ENCODE measurements around the gene BTN2A1. TPM values are rescaled to one million over a fixed set of nuclear protein-coding genes. Genes with fewer than 3 reads are reported as not detected.
A peak's percentile ranks its signal among the peaks of the same experiment; 100 is the strongest.

The BTN2A1 gene
- total and polyA plus RNA-seq, 7 donors = 4.4 to 25.5 (median 18.2) TPM

- WGBS, 2 donors = 54 to 64% methylated on average over 2 of the region's 2 CpGs
- no peak for DNase-seq
- H3K27me3 ChIP-seq = peaks cover 0 to 44% (median 17%) of the 10 kb centered on the region in 3 donors
Measured at GRCh38 chr6:26500102-26500501, 42.3 kb downstream of the BTN2A1 start, which contains the start of gene BTN1A1. TSS of gene BTN1A1 (plus strand) at chr6:26500303. CDS start at chr6:26501287, 984 bp downstream.

GRCh38 chr6:26501482-26501986 is 43.8 kb downstream of the BTN2A1 start:
- intact Hi-C loops (cut with DNase I) = no loop called here
- H3K9me3 ChIP-seq = no peaks in the 10 kb centered on the region
- 6 to 8% methylated on average over 49 of the region's 49 CpGs for WGBS, 2 donors
- peak overlapping the region in 3 of 4 donors; percentile 28 to 36 (median 32) for H3K4me3 ChIP-seq
- no peaks in the 10 kb centered on the region for H3K36me3 ChIP-seq
- peaks cover 0 to 44% (median 17%) of the 10 kb centered on the region in 3 donors for H3K27me3 ChIP-seq
- no peak overlapping the region for H3K27ac ChIP-seq
- H3K4me1 ChIP-seq = peaks cover 0 to 12% (median 11%) of the 10 kb centered on the region in 4 donors
- TF ChIP-seq POLR2AphosphoS5 (IDR thresholded peaks at IDR 0.05) (peak in 2 of 4 donors; percentile 16 to 39), POLR2A (IDR thresholded peaks at IDR 0.05) (no peak), EP300 (IDR thresholded peaks at IDR 0.05) (no peak), CTCF (IDR thresholded peaks at IDR 0.05) (no peak)
- peak; percentile 64 for DNase-seq

More at GRCh38 chr6:26500102-26500501, 42.3 kb downstream of the BTN2A1 start, which contains the start of gene BTN1A1:
- Histone ChIP-seq H3K36me3 (no peaks in the 10 kb centered on the region), H3K4me3 (no peak within 1 kb of the TSS), H3K4me1 (peaks cover 0 to 12% (median 11%) of the 10 kb centered on the region in 4 donors), H3K27ac (no peak within 1 kb of the TSS), H3K9me3 (no peaks in the 10 kb centered on the region)
- TF ChIP-seq CTCF (IDR thresholded peaks at IDR 0.05) (no peak), EP300 (IDR thresholded peaks at IDR 0.05) (no peak), POLR2A (IDR thresholded peaks at IDR 0.05) (no peak), POLR2AphosphoS5 (IDR thresholded peaks at IDR 0.05) (no peak)
- intact Hi-C loops (cut with DNase I) = no loop called here

GRCh38 chr6:26502165-26502564 is 44.4 kb downstream of the BTN2A1 start:
- H3K27ac ChIP-seq = no peak overlapping the region
- intact Hi-C loops (cut with DNase I) = no loop called here
- TF ChIP-seq POLR2A (IDR thresholded peaks at IDR 0.05) (no peak), POLR2AphosphoS5 (IDR thresholded peaks at IDR 0.05) (no peak), EP300 (IDR thresholded peaks at IDR 0.05) (no peak), CTCF (IDR thresholded peaks at IDR 0.05) (no peak)
- H3K4me1 ChIP-seq = peaks cover 0 to 12% (median 11%) of the 10 kb centered on the region in 4 donors
- H3K9me3 ChIP-seq = no peaks in the 10 kb centered on the region
- peak overlapping the region in 3 of 4 donors; percentile 28 to 36 (median 32) for H3K4me3 ChIP-seq
- H3K27me3 ChIP-seq = peaks cover 0 to 44% (median 17%) of the 10 kb centered on the region in 3 donors
- no peaks in the 10 kb centered on the region for H3K36me3 ChIP-seq
- DNase-seq = no peak

- H3K27me3 ChIP-seq = peaks cover 0 to 44% (median 17%) of the 10 kb centered on the region in 3 donors
- WGBS, 2 donors = 81 to 88% methylated on average over 3 of the region's 3 CpGs
- intact Hi-C loops (cut with DNase I) = no loop called here
Measured at GRCh38 chr6:26502626-26503025, 44.9 kb downstream of the BTN2A1 start.

More at GRCh38 chr6:26502626-26503025, 44.9 kb downstream of the BTN2A1 start:
- Histone ChIP-seq H3K9me3 (no peaks in the 10 kb centered on the region), H3K27ac (no peak overlapping the region), H3K4me1 (peaks cover 0 to 12% (median 11%) of the 10 kb centered on the region in 4 donors), H3K4me3 (no peak overlapping the region), H3K36me3 (no peaks in the 10 kb centered on the region)
- no peak for DNase-seq
- no peak for TF ChIP-seq CTCF (IDR thresholded peaks at IDR 0.05)
- TF ChIP-seq EP300 (IDR thresholded peaks at IDR 0.05) = no peak
- TF ChIP-seq POLR2AphosphoS5 (IDR thresholded peaks at IDR 0.05) = no peak
- TF ChIP-seq POLR2A (IDR thresholded peaks at IDR 0.05) = no peak

Measured in sigmoid colon (tissue), 7 donors.